HepG2 (cell line): ENCODE measurements around the gene SAE1. TPM values are rescaled to one million over a fixed set of nuclear protein-coding genes. Genes with fewer than 3 reads are reported as not detected.

ENCODE experiments used
- BORCS8-MEF2B ChIP-seq: sonication (generic); formaldehyde crosslinking; IDR thresholded peaks from 2 replicates; pipeline ENCODE4 v1.8.0; 2022; ENCODE audit warnings: mild to moderate bottlenecking, missing genetic modification reagents
- CBX2 ChIP-seq, 2 experiments: fragments of 200-600 bp in 1 of 2; sonication (generic); formaldehyde crosslinking in 1 of 2; IDR thresholded peaks; 2 replicates each; pipeline versions ENCODE4 v1.7.0 to v1.8.1; 2018 to 2022; ENCODE audit warnings: low read depth in 2 of 2, low read length in 1 of 2, mild to moderate bottlenecking in 1 of 2, missing genetic modification reagents in 1 of 2
- HNF4G ChIP-seq, 2 experiments: sonication (generic) in 1 of 2; formaldehyde crosslinking in 1 of 2; IDR thresholded peaks; 2 replicates each; pipeline versions ENCODE4 v1.4.0 to v1.6.1; 2011 to 2020; ENCODE audit warnings: borderline replicate concordance in 2 of 2, low read depth in 2 of 2, mild to moderate bottlenecking in 2 of 2, low read length in 1 of 2, missing genetic modification reagents in 1 of 2, moderate library complexity in 1 of 2
- HNRNPL ChIP-seq: fragments of 200-400 bp; formaldehyde crosslinking; IDR thresholded peaks from 2 replicates; pipeline ENCODE4 v1.6.1; 2017; ENCODE audit warnings: mild to moderate bottlenecking, low read depth, low read length
- MED8 ChIP-seq: sonication (generic); formaldehyde crosslinking; IDR thresholded peaks from 2 replicates; pipeline ENCODE4 v1.8.1; 2023; ENCODE audit warnings: mild to moderate bottlenecking, missing genetic modification reagents; ENCODE audit not compliant: insufficient replicate concordance
- RBAK ChIP-seq: sonication (generic); formaldehyde crosslinking; IDR thresholded peaks from 2 replicates; pipeline ENCODE4 v1.5.1; 2020; ENCODE audit warnings: mild to moderate bottlenecking, missing genetic modification reagents
- RBM39 ChIP-seq: fragments of 200-400 bp; formaldehyde crosslinking; IDR thresholded peaks from one replicate; pipeline ENCODE4 v1.6.1; 2018; ENCODE audit warnings: antibody characterized with exemption, mild to moderate bottlenecking, low read depth, low read length; ENCODE audit not compliant: poor library complexity, severe bottlenecking
- SALL1 ChIP-seq: sonication (generic); formaldehyde crosslinking; IDR thresholded peaks from 2 replicates; pipeline ENCODE4 v1.8.0; 2022; ENCODE audit warnings: mild to moderate bottlenecking, missing genetic modification reagents
- SMAD1 ChIP-seq: sonication (generic); formaldehyde crosslinking; IDR thresholded peaks from 2 replicates; pipeline ENCODE4 v1.4.0; 2020; ENCODE audit warnings: missing genetic modification reagents, low read depth, mild to moderate bottlenecking, borderline replicate concordance
- SUZ12 ChIP-seq: fragments of 150-350 bp; IDR thresholded peaks from 2 replicates; pipeline ENCODE4 v1.6.1; 2014; ENCODE audit warnings: low read depth, low read length
- ZNF567 ChIP-seq: sonication (generic); formaldehyde crosslinking; IDR thresholded peaks from 2 replicates; pipeline ENCODE4 v1.8.1; 2023; ENCODE audit warnings: mild to moderate bottlenecking, missing genetic modification reagents, borderline replicate concordance
- ZNF652 ChIP-seq: IDR thresholded peaks from 2 replicates; pipeline ENCODE4 v1.6.1; 2016; ENCODE audit warnings: low read depth, borderline replicate concordance
- ZNF777 ChIP-seq: sonication (generic); formaldehyde crosslinking; IDR thresholded peaks from 2 replicates; pipeline ENCODE4 v1.4.0; 2020; ENCODE audit warnings: missing genetic modification reagents
- polyA plus RNA-seq, 8 experiments: library from polyadenylated mRNA; depleted of rRNA in 3 of 8; stranded (reverse) in 7 of 8; unstranded in 1 of 8; fragments of >200 nt; fragmentation: Illumina TruSeq in 4 of 8; extraction: Trizol in 4 of 8; gene quantifications; 2 replicates each; pipeline versions ENCODE4 v1.2.1 to v1.2.3, GENCODE V29; 2011 to 2016; ENCODE audit warnings: low read depth in 4 of 8, missing spikeins in 1 of 8, mixed read lengths in 1 of 8; ENCODE audit not compliant: insufficient read depth in 1 of 8
- total RNA-seq, 5 experiments: library from RNA; depleted of rRNA; stranded (reverse); fragments of >200 nt; fragmentation: Illumina TruSeq; extraction: Trizol; gene quantifications; 2 replicates each; pipeline ENCODE4 v1.2.3, GENCODE V29; 2016; ENCODE audit warnings: low read depth in 1 of 5
- TF ChIP-seq, protein P1 (sequence below): sonication (generic); formaldehyde crosslinking; IDR thresholded peaks from 2 replicates; pipeline ENCODE4 v1.4.0; 2020; ENCODE audit warnings: missing genetic modification reagents, borderline replicate concordance
- TF ChIP-seq, protein P2 (sequence below): sonication (generic); formaldehyde crosslinking; IDR thresholded peaks from 2 replicates; pipeline ENCODE4 v1.5.1; 2020; ENCODE audit warnings: mild to moderate bottlenecking, missing genetic modification reagents, moderate library complexity
- TF ChIP-seq, protein P3 (sequence below): sonication (generic); formaldehyde crosslinking; IDR thresholded peaks from 2 replicates; pipeline ENCODE4 v1.8.0; 2022; ENCODE audit warnings: mild to moderate bottlenecking, missing genetic modification reagents, moderate library complexity
- TF ChIP-seq, protein P4 (sequence below): sonication (generic); formaldehyde crosslinking; IDR thresholded peaks from 2 replicates; pipeline ENCODE4 v1.4.0; 2020; ENCODE audit warnings: mild to moderate bottlenecking, missing genetic modification reagents
- TF ChIP-seq, protein P5 (sequence below): IDR thresholded peaks from 2 replicates; pipeline ENCODE4 v1.6.1; 2016; ENCODE audit warnings: low read depth, control low read depth

Gene SAE1
- total and polyA plus RNA-seq, 2 of the 13 experiments (the other 11 are each of a cell fraction or from before 2014, with no cell fraction given), result 87.6 to 197 TPM

DNA sequence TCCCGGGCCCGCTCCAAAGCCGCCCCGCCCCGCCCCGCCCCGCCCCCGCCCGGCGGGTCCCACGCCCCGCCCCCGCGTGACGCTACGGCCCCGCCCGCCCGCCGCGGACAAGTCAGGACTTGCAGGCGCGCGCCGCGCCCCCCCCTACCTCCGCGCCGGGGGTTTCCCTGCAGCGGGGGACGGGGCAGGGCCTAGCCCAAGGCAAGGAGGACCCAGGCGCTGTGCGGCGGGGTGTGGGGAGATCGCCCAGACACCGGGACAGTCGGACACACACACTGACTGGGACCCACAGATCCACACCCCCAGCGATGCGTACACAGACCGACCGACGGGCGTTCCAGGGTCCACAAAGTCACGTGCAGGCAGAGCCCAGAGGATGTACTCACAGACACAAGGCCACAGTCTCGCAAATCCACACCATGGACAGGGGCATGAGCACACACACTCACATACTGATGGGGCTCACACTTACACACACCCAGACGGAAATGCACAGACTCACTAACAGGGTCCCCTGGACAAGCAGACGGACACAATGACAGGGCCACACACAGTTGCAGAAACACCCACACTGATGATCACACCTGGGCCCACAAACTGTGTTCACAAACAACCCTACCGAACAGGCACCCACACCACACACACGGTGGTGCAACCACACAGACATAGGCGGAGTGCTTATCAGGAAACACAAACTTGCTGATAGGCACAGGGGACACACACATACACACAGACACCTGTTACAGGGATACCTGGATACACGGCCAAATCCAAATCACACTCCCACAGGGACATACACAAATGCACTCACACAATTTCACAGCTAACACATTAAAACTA lies 100.8 kb downstream of the SAE1 start (continued):
- TF ChIP-seq CBX2 (IDR thresholded peaks at IDR 0.05; ENCODE audit: low read depth, low read length), result no peak
- no peak for TF ChIP-seq CBX2 (CRISPR knock-in tag; IDR thresholded peaks at IDR 0.05; ENCODE audit: low read depth)
- TF ChIP-seq, protein P1, sequence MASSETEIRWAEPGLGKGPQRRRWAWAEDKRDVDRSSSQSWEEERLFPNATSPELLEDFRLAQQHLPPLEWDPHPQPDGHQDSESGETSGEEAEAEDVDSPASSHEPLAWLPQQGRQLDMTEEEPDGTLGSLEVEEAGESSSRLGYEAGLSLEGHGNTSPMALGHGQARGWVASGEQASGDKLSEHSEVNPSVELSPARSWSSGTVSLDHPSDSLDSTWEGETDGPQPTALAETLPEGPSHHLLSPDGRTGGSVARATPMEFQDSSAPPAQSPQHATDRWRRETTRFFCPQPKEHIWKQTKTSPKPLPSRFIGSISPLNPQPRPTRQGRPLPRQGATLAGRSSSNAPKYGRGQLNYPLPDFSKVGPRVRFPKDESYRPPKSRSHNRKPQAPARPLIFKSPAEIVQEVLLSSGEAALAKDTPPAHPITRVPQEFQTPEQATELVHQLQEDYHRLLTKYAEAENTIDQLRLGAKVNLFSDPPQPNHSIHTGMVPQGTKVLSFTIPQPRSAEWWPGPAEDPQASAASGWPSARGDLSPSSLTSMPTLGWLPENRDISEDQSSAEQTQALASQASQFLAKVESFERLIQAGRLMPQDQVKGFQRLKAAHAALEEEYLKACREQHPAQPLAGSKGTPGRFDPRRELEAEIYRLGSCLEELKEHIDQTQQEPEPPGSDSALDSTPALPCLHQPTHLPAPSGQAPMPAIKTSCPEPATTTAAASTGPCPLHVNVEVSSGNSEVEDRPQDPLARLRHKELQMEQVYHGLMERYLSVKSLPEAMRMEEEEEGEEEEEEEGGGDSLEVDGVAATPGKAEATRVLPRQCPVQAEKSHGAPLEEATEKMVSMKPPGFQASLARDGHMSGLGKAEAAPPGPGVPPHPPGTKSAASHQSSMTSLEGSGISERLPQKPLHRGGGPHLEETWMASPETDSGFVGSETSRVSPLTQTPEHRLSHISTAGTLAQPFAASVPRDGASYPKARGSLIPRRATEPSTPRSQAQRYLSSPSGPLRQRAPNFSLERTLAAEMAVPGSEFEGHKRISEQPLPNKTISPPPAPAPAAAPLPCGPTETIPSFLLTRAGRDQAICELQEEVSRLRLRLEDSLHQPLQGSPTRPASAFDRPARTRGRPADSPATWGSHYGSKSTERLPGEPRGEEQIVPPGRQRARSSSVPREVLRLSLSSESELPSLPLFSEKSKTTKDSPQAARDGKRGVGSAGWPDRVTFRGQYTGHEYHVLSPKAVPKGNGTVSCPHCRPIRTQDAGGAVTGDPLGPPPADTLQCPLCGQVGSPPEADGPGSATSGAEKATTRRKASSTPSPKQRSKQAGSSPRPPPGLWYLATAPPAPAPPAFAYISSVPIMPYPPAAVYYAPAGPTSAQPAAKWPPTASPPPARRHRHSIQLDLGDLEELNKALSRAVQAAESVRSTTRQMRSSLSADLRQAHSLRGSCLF (CRISPR knock-in tag), result no peak
- TF ChIP-seq SUZ12, result no peak
- TF ChIP-seq ZNF652 (CRISPR knock-in tag), result no peak
- TF ChIP-seq RBAK (CRISPR knock-in tag), result no peak
- TF ChIP-seq, protein P2, sequence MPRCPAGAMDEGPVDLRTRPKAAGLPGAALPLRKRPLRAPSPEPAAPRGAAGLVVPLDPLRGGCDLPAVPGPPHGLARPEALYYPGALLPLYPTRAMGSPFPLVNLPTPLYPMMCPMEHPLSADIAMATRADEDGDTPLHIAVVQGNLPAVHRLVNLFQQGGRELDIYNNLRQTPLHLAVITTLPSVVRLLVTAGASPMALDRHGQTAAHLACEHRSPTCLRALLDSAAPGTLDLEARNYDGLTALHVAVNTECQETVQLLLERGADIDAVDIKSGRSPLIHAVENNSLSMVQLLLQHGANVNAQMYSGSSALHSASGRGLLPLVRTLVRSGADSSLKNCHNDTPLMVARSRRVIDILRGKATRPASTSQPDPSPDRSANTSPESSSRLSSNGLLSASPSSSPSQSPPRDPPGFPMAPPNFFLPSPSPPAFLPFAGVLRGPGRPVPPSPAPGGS, result peak; percentile 94
- TF ChIP-seq RBM39, result peak; percentile 34
- TF ChIP-seq, protein P3, sequence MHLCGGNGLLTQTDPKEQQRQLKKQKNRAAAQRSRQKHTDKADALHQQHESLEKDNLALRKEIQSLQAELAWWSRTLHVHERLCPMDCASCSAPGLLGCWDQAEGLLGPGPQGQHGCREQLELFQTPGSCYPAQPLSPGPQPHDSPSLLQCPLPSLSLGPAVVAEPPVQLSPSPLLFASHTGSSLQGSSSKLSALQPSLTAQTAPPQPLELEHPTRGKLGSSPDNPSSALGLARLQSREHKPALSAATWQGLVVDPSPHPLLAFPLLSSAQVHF, result peak; percentile 90; the same call in 1 of the 2 replicates
- TF ChIP-seq, protein P4, sequence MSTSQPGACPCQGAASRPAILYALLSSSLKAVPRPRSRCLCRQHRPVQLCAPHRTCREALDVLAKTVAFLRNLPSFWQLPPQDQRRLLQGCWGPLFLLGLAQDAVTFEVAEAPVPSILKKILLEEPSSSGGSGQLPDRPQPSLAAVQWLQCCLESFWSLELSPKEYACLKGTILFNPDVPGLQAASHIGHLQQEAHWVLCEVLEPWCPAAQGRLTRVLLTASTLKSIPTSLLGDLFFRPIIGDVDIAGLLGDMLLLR (CRISPR knock-in tag), result no peak; the same call in 1 of the 2 replicates
- TF ChIP-seq ZNF567 (CRISPR knock-in tag), result no peak
- TF ChIP-seq SALL1 (CRISPR knock-in tag), result peak; percentile 92
- no peak for TF ChIP-seq SMAD1 (CRISPR knock-in tag)
- TF ChIP-seq BORCS8-MEF2B, result peak; percentile 69; the same call in 1 of the 2 replicates
- 0 out of 2 replicates have a peak, but pooled peaks have one; percentile 22 for TF ChIP-seq HNF4G (IDR thresholded peaks at IDR 0.05; ENCODE audit: borderline replicate concordance, low read depth, low read length)
- no peak for TF ChIP-seq HNF4G (CRISPR knock-in tag; IDR thresholded peaks at IDR 0.05; ENCODE audit: borderline replicate concordance, low read depth)
- TF ChIP-seq ZNF777 (CRISPR knock-in tag), result peak; percentile 66; the same call in 1 of the 2 replicates
- peak; percentile 88 for TF ChIP-seq MED8 (CRISPR knock-in tag)
- TF ChIP-seq HNRNPL, result 0 out of 2 replicates have a peak, but pooled peaks have one; percentile 41
- TF ChIP-seq, protein P5, sequence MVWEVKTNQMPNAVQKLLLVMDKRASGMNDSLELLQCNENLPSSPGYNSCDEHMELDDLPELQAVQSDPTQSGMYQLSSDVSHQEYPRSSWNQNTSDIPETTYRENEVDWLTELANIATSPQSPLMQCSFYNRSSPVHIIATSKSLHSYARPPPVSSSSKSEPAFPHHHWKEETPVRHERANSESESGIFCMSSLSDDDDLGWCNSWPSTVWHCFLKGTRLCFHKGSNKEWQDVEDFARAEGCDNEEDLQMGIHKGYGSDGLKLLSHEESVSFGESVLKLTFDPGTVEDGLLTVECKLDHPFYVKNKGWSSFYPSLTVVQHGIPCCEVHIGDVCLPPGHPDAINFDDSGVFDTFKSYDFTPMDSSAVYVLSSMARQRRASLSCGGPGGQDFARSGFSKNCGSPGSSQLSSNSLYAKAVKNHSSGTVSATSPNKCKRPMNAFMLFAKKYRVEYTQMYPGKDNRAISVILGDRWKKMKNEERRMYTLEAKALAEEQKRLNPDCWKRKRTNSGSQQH (CRISPR knock-in tag), result peak; percentile 71
